HG03097 (cell line): Measurements from ENCODE around the gene MRPL41.
"Not testable (repeated sequence)": the region's sequence is repeated elsewhere in the genome, so short reads cannot be mapped to it uniquely, and the experiment has no call there.

Experiments
- ATAC-seq: cut with Tn5 transposase; IDR thresholded peaks from one replicate; pipeline ENCODE4 v1.9.1; 2021; ENCODE audit not compliant: unreplicated experiment, low FRiP score

Gene MRPL41

GRCh38 chr9:137521405-137521985 lies 30.2 kb upstream of the MRPL41 start:
- ATAC-seq: no peak

GRCh38 chr9:137522746-137523455 lies 28.8 kb upstream of the MRPL41 start:
- no peak for ATAC-seq

DNA sequence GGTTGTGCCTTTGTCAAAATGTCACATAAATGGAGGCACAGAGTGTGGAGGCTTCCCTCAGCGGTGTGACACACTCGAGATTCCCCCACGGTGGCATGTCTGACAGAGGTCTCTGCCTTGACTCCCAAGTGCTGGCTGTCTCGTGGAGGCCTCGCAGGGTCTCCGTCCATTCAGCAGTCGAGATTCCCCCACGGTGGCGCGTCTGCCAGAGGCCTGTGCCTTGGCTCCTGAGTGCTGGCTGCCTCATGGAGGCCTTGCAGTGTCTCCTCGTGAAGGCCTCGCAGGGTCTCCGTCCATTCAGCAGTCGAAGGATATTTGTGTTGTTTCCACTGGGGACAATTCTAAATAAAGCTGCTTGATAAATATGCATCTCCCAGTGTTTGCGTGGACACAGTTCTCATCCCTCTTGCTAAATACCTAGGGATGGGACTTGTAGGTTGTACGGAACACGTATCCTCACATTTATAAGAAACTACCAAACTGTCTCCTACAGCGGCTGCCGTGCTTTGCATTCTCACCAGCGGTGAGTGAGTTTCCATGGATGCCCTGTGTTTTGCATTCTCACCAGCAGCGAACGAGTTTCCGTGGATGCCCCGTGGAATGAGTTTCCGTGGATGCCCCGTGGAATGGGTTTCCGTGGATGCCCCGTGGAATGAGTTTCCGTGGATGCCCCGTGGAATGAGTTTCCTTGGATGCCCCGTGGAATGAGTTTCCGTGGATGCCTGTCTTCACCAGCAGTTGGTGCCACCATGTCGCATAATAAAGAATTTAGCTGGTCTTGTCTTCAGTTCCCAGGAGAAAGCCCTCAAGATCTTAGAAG lies 27.3 kb upstream of the MRPL41 start:
- no peak for ATAC-seq

- ATAC-seq: no peak
Observed at GRCh38 chr9:137524981-137525317, 26.7 kb upstream of the MRPL41 start.

GRCh38 chr9:137530331-137530730 lies 21.3 kb upstream of the MRPL41 start:
- no peak for ATAC-seq

- no peak for ATAC-seq
Observed at GRCh38 chr9:137531099-137531765, 20.4 kb upstream of the MRPL41 start.

GRCh38 chr9:137532891-137533468 lies 18.7 kb upstream of the MRPL41 start:
- ATAC-seq: not testable (repeated sequence)

GRCh38 chr9:137534256-137535119 lies 17.2 kb upstream of the MRPL41 start:
- no peak for ATAC-seq

DNA sequence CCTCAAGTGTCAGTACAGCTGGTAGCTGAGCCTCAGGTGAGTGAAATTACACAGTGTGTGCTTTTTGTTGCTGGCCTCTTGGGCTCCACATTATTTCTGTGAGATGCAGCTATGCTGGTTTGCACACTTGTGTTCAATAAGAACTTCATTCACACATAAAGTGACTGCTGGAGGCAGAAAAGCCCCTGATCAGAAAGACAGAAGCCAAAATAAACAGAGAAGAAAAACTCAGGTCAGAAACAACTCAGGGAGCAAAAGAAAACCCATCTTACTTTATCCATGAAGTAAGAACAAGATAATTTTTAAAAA lies 16.6 kb upstream of the MRPL41 start:
- ATAC-seq: no peak

DNA sequence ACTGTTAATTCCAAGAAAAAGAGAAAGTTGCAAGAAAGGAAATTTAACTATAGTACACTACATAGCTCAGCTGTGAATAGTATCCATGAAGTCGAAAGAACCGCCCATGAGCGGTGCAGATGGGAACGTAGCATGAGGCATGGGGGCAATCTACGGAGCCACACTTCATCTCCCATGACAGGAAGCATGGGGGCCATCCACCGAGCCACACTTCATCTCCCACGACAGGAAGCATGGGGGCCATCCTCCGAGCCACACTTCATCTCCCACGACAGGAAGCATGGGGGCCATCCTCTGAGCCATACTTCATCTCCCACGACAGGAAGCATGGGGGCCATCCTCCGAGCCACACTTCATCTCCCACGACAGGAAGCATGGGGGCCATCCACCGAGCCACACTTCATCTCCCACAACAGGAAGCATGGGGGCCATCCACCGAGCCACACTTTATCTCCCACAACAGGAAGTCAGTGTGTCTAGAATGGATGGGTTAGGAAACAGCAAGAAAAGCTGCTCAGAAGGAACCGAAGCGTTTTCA lies 15.0 kb upstream of the MRPL41 start:
- not testable (repeated sequence) for ATAC-seq

GRCh38 chr9:137538058-137538457 lies 13.6 kb upstream of the MRPL41 start:
- no peak for ATAC-seq

- ATAC-seq: no peak
Observed at GRCh38 chr9:137540536-137540935, 11.1 kb upstream of the MRPL41 start.

- no peak for ATAC-seq
Observed at GRCh38 chr9:137542486-137542885, 9.2 kb upstream of the MRPL41 start.

GRCh38 chr9:137543237-137543963 lies 8.3 kb upstream of the MRPL41 start:
- no peak for ATAC-seq

DNA sequence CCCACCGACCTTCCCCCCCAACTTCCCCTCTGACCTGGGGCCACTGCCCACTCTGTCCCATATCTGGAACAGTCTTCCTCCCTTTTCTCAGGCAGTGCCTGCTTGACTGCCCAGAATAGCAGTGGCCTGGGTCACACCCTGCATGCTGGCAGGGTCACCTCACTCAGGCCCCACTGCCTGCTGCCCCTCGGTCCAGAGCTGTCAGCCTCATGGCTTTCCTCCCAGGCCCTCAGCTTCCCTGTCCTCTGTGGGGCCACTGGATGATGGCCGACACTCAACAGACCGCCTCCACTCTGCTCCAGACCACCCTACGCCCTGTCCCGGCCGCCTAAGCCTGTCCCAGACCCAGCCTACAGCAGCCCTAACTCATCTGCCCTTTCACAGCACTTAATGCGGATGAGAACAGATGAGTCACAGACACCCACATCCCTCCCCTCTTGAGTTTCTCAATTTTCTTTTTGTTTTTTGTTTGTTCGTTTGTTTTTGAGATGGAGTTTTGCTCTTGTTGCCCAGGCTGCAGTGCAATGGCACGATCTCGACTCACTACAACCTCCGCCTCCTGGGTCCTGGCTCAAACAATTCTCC lies 7.4 kb upstream of the MRPL41 start:
- no peak for ATAC-seq

- no peak for ATAC-seq
Observed at GRCh38 chr9:137545123-137545522, 6.6 kb upstream of the MRPL41 start.

DNA sequence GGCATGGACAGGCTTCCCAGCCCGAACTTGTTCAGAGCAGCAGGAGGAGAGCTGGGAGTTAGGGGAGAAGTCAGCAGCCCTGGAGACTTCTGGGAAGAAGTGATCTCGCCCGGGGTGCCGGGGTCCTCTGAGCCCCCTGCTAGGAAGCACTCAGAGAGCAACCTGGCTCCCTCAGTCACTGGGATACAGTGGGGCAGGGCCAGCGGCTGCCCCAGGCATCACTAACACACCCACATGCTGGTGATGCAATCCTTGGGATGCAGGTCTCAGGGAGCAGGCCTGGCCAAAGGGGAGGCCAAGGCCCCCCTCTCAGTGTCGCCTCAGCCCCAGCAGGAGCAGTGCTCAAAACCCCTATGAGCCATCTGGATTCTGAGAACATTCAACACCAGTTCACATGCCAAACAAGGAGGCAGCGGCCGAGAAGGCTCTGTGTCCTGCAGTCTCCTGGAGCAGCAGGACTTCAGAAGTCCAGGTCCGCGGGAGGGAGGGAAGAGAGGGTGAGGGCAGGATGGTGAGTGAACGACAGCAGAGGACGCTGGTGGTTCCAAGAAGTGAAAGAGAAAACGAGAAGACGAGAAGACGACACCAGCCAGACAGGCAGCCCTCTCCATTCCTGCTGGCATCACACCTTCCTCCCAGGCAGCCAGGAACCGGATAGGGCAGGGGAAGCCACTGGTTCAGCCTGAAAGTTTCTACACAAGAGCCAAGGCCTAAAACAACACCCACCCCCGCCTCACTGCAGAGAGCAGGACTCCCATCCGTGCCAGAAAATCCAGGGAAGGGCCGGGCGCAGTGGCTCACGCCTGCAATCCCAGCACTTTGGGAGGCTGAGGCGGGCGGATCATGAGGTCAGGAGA lies 3.8 kb upstream of the MRPL41 start:
- no peak for ATAC-seq

DNA sequence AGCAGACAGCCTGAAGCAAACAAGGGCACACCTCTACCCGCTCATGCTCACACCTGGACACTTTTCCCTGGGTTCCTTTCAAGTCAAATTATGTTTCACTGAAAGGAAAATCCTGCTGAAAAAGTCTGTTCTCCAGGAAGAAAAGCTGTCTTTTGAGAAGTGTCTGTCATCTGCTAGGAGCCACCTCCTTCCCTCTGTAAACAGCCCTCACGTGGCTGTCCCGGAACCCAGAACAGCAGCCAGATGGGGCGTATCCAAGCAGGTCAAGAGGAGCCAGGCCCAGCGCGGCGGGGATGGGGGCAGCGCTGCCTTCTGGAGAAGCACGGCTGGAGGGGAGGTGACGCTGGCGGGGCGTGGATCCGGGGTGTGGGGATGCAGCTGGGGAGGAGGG lies 1.5 kb upstream of the MRPL41 start, which contains the start of gene PNPLA7:
TSS of gene PNPLA7 (minus strand) at position 172 of the 391 bp plus-strand sequence. CDS start 205 bp downstream, outside the sequence.
- ATAC-seq: no peak
